Panc1 (cell line): Measurements from ENCODE around the gene FOCAD.

Source experiments
- POLR2AphosphoS5 ChIP-seq: IDR thresholded peaks from 2 replicates; pipeline ENCODE4 v1.6.1; 2012; ENCODE audit warnings: mild to moderate bottlenecking, low read depth, low read length, moderate library complexity
- SIN3A ChIP-seq: IDR thresholded peaks from 2 replicates; pipeline ENCODE4 v1.6.1; 2012; ENCODE audit warnings: low read depth, mild to moderate bottlenecking, low read length, moderate library complexity, borderline replicate concordance; ENCODE audit not compliant: insufficient read depth
- TCF7L2 ChIP-seq: IDR thresholded peaks from 2 replicates; pipeline ENCODE4 v1.6.1; 2011; ENCODE audit warnings: mild to moderate bottlenecking, low read depth, low read length, inconsistent platforms
- TF ChIP-seq, protein P1 (sequence below): fragments of 450-650 bp; IDR thresholded peaks from 2 replicates; pipeline ENCODE4 v1.5.1; 2017; ENCODE audit warnings: mild to moderate bottlenecking
- TF ChIP-seq, protein P2 (sequence below), 2 experiments: IDR thresholded peaks; 2 replicates each; pipeline ENCODE4 v1.6.1; 2011 to 2012; ENCODE audit warnings: low read depth in 2 of 2, control low read depth in 1 of 2, low read length in 1 of 2, mild to moderate bottlenecking in 1 of 2, moderate library complexity in 1 of 2; ENCODE audit not compliant: insufficient read depth in 1 of 2

GRCh38 chr9:20662156-20662555, 21.9 kb upstream of the FOCAD start:
- TF ChIP-seq, protein P1, sequence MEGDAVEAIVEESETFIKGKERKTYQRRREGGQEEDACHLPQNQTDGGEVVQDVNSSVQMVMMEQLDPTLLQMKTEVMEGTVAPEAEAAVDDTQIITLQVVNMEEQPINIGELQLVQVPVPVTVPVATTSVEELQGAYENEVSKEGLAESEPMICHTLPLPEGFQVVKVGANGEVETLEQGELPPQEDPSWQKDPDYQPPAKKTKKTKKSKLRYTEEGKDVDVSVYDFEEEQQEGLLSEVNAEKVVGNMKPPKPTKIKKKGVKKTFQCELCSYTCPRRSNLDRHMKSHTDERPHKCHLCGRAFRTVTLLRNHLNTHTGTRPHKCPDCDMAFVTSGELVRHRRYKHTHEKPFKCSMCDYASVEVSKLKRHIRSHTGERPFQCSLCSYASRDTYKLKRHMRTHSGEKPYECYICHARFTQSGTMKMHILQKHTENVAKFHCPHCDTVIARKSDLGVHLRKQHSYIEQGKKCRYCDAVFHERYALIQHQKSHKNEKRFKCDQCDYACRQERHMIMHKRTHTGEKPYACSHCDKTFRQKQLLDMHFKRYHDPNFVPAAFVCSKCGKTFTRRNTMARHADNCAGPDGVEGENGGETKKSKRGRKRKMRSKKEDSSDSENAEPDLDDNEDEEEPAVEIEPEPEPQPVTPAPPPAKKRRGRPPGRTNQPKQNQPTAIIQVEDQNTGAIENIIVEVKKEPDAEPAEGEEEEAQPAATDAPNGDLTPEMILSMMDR: no peak
- TF ChIP-seq SIN3A (no peak), POLR2AphosphoS5 (no peak), TCF7L2 (no peak)
- TF ChIP-seq, protein P2, sequence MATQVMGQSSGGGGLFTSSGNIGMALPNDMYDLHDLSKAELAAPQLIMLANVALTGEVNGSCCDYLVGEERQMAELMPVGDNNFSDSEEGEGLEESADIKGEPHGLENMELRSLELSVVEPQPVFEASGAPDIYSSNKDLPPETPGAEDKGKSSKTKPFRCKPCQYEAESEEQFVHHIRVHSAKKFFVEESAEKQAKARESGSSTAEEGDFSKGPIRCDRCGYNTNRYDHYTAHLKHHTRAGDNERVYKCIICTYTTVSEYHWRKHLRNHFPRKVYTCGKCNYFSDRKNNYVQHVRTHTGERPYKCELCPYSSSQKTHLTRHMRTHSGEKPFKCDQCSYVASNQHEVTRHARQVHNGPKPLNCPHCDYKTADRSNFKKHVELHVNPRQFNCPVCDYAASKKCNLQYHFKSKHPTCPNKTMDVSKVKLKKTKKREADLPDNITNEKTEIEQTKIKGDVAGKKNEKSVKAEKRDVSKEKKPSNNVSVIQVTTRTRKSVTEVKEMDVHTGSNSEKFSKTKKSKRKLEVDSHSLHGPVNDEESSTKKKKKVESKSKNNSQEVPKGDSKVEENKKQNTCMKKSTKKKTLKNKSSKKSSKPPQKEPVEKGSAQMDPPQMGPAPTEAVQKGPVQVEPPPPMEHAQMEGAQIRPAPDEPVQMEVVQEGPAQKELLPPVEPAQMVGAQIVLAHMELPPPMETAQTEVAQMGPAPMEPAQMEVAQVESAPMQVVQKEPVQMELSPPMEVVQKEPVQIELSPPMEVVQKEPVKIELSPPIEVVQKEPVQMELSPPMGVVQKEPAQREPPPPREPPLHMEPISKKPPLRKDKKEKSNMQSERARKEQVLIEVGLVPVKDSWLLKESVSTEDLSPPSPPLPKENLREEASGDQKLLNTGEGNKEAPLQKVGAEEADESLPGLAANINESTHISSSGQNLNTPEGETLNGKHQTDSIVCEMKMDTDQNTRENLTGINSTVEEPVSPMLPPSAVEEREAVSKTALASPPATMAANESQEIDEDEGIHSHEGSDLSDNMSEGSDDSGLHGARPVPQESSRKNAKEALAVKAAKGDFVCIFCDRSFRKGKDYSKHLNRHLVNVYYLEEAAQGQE (IDR thresholded peaks at IDR 0.05; ENCODE audit: insufficient read depth in 1 of 2, low read depth in 2 of 2, low read length in 1 of 2): no peak
